SU-DHL-6 (cell line): ENCODE measurements around the gene C19orf44.
A peak's percentile ranks its signal among the peaks of the same experiment; 100 is the strongest.
"Not testable (repeated sequence)": the region's sequence is repeated elsewhere in the genome, so short reads cannot be mapped to it uniquely, and the experiment has no call there.

Source experiments
- H2AFZ ChIP-seq: fragments of 200-600 bp; sonication (generic); 2 replicates; pipeline ENCODE4 v1.6.1; 2014; ENCODE audit warnings: low read depth, mild to moderate bottlenecking, moderate library complexity, mixed read lengths, antibody characterized with exemption, low read length; ENCODE audit not compliant: severe bottlenecking
- H3F3A ChIP-seq: fragments of 200-600 bp; shearing (Covaris generic); 2 replicates; pipeline ENCODE4 v1.6.0; 2016; ENCODE audit warnings: antibody characterized with exemption, mild to moderate bottlenecking; ENCODE audit not compliant: insufficient read depth
- H3K27ac ChIP-seq: fragments of 200-600 bp; sonication (generic); 2 replicates; pipeline ENCODE4 v1.5.1; 2016; ENCODE audit warnings: low read depth, mild to moderate bottlenecking, low read length, moderate library complexity, mixed read lengths
- H3K27me3 ChIP-seq: fragments of 200-600 bp; sonication (generic), shearing (Covaris generic); 2 replicates; pipeline ENCODE4 v1.6.0; 2014; ENCODE audit warnings: mild to moderate bottlenecking, low read length
- H3K36me3 ChIP-seq: fragments of 200-600 bp; sonication (generic); 2 replicates; pipeline ENCODE4 v1.6.1; 2014; ENCODE audit warnings: mild to moderate bottlenecking, low read length, mixed read lengths
- H3K4me2 ChIP-seq: fragments of 300-600, 200-600 bp; shearing (Covaris generic), sonication (generic); 2 replicates; pipeline ENCODE4 v1.6.0; 2014; ENCODE audit warnings: low read length, low read depth, mild to moderate bottlenecking; ENCODE audit not compliant: poor library complexity, severe bottlenecking
- H3K4me3 ChIP-seq: fragments of 200-600 bp; sonication (generic); 2 replicates; pipeline ENCODE4 v1.5.1; 2014; ENCODE audit warnings: antibody characterized with exemption, low read length, mild to moderate bottlenecking, mixed read lengths; ENCODE audit not compliant: insufficient read depth, poor library complexity, severe bottlenecking
- H3K79me2 ChIP-seq: fragments of 200-600 bp; sonication (generic); 2 replicates; pipeline ENCODE4 v1.6.1; 2014; ENCODE audit warnings: mild to moderate bottlenecking, low read length, moderate library complexity; ENCODE audit not compliant: insufficient read depth
- H3K9ac ChIP-seq: fragments of 200-600 bp; sonication (generic); 2 replicates; pipeline ENCODE4 v1.7.0; 2014; ENCODE audit warnings: mild to moderate bottlenecking, low read length
- H3K9me2 ChIP-seq: fragments of 200-600 bp; sonication (generic); replicated peaks from 2 replicates; pipeline ENCODE4 v1.6.1; 2014; ENCODE audit warnings: low read length; ENCODE audit not compliant: insufficient read depth
- H3K9me3 ChIP-seq: fragments of 200-600 bp; sonication (generic); 2 replicates; pipeline ENCODE4 v1.6.1; 2014; ENCODE audit warnings: low read length, mixed read lengths; ENCODE audit not compliant: insufficient read depth
- H4K20me1 ChIP-seq: fragments of 200-600 bp; sonication (generic); 2 replicates; pipeline ENCODE4 v1.6.1; 2014; ENCODE audit warnings: low read depth, mild to moderate bottlenecking, antibody characterized with exemption, low read length, moderate library complexity, mixed read lengths
- EZH2phosphoT487 ChIP-seq: fragments of 200-600 bp; sonication (generic), shearing (Covaris generic); conservative IDR thresholded peaks from 2 replicates; pipeline ENCODE4 v1.6.1; 2018; ENCODE audit warnings: mild to moderate bottlenecking, antibody characterized with exemption, low read length, moderate library complexity, mixed read lengths
- TF ChIP-seq, protein P1 (sequence below): fragments of 200-600 bp; sonication (generic); IDR thresholded peaks from one replicate; pipeline ENCODE4 v1.5.1; 2017; ENCODE audit warnings: antibody characterized with exemption, mild to moderate bottlenecking, low read length, moderate library complexity; ENCODE audit not compliant: insufficient read depth, poor library complexity, severe bottlenecking

C19orf44 gene

DNA sequence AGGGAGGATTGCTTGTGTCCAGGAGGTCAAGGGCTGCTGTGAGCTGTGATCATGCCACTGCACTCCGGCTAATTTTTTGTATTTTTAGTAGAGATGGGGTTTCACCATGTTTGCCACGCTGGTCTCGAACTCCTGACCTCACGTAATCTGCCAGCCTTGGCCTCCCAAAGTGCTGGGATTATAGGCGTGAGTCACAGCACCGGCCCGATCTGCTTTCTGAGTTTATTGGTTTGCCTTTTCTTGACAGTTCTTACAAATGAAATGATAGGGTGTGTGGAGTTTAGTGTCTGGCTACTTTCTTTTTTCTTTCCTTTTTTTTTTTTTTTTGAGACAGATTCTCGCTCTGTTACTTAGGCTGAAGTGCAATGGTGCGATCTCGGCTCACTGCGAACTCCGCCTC lies 848 bp downstream of the C19orf44 start:
- Histone ChIP-seq H3K9ac (peak overlapping the region; percentile 62), H3K79me2 (peaks cover 6% of the 10 kb centered on the region; the same call in 1 of the 2 replicates), H3K27ac (no peak overlapping the region), H3K4me3 (peak overlapping the region; percentile 78), H3K9me2 (no peaks in the 10 kb centered on the region), H2AFZ (peak overlapping the region; percentile 36), H3F3A (0 out of 2 replicates have a peak, but pooled peaks cover 3% of the 10 kb centered on the region), H3K9me3 (no peaks in the 10 kb centered on the region), H4K20me1 (no peaks in the 10 kb centered on the region), H3K27me3 (no peaks in the 10 kb centered on the region), H3K36me3 (no peaks in the 10 kb centered on the region), H3K4me2 (peak overlapping the region; percentile 67)
- TF ChIP-seq, protein P1, sequence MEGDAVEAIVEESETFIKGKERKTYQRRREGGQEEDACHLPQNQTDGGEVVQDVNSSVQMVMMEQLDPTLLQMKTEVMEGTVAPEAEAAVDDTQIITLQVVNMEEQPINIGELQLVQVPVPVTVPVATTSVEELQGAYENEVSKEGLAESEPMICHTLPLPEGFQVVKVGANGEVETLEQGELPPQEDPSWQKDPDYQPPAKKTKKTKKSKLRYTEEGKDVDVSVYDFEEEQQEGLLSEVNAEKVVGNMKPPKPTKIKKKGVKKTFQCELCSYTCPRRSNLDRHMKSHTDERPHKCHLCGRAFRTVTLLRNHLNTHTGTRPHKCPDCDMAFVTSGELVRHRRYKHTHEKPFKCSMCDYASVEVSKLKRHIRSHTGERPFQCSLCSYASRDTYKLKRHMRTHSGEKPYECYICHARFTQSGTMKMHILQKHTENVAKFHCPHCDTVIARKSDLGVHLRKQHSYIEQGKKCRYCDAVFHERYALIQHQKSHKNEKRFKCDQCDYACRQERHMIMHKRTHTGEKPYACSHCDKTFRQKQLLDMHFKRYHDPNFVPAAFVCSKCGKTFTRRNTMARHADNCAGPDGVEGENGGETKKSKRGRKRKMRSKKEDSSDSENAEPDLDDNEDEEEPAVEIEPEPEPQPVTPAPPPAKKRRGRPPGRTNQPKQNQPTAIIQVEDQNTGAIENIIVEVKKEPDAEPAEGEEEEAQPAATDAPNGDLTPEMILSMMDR = no peak
- TF ChIP-seq EZH2phosphoT487 = no peak

DNA sequence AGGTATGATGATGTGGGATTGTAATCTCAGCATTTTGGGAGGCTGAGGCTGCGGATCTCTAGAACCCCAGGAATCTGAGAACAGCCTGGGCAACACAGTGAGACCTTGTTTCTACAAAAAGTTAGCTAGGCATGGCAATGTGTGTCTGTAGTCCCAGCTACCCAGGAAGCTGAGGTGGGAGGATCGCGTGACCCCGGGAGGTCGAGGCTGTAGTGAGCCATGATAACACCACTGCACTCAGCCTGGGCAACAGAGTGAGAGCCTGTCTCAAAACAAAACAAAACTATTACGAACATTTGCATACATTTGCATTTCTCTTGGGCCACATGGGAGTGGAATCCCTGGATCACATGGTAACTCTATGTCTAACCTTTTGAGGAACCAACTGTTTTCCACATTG lies 1.6 kb downstream of the C19orf44 start:
- Histone ChIP-seq H3K27ac (no peak overlapping the region), H4K20me1 (no peaks in the 10 kb centered on the region), H3K9me3 (no peaks in the 10 kb centered on the region), H3F3A (0 out of 2 replicates have a peak, but pooled peaks cover 3% of the 10 kb centered on the region), H3K9ac (no peak overlapping the region), H3K79me2 (peaks cover 6% of the 10 kb centered on the region; the same call in 1 of the 2 replicates), H3K4me2 (no peak overlapping the region), H2AFZ (no peak overlapping the region), H3K9me2 (no peaks in the 10 kb centered on the region), H3K36me3 (no peaks in the 10 kb centered on the region), H3K4me3 (no peak overlapping the region), H3K27me3 (no peaks in the 10 kb centered on the region)
- no peak for TF ChIP-seq EZH2phosphoT487
- TF ChIP-seq, protein P1 = no peak

- H3F3A ChIP-seq = no peaks in the 10 kb centered on the region
- no peak overlapping the region for H3K4me2 ChIP-seq
- H3K79me2 ChIP-seq = no peaks in the 10 kb centered on the region
- no peaks in the 10 kb centered on the region for H3K9me2 ChIP-seq
- TF ChIP-seq, protein P1 = no peak
- TF ChIP-seq EZH2phosphoT487 = no peak
- no peaks in the 10 kb centered on the region for H3K27me3 ChIP-seq
- no peaks in the 10 kb centered on the region for H4K20me1 ChIP-seq
- H3K36me3 ChIP-seq = no peaks in the 10 kb centered on the region
- no peak overlapping the region for H3K4me3 ChIP-seq
- no peak overlapping the region for H3K27ac ChIP-seq
- H3K9me3 ChIP-seq = no peaks in the 10 kb centered on the region
- no peak overlapping the region for H2AFZ ChIP-seq
- no peak overlapping the region for H3K9ac ChIP-seq
These were observed 8.1 kb downstream of the C19orf44 start for GRCh38 chr19:16504271-16504670.

DNA sequence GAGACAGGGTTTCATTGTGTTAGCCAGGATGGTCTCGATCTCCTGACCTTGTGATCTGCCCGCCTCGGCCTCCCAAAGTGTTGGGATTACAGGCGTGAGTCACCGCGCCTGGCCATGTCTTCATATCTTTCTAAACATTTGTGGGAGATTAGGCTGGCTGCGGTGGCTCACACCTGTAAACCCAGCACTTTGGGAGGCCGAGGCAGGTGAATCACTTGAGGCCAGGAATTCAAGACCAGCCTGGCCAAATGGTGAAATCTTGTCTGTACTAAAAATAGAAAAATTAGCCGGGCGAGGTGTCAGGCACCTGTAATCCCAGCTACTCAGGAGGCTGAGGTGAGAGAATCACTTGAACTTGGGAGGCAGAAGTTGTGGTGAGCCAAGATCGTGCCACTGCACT lies 10.0 kb downstream of the C19orf44 start:
- not testable (repeated sequence) for H2AFZ ChIP-seq, H3K79me2 ChIP-seq, H3F3A ChIP-seq, H3K27ac ChIP-seq, H3K4me3 ChIP-seq, H3K36me3 ChIP-seq, H3K9me3 ChIP-seq, H3K4me2 ChIP-seq, H4K20me1 ChIP-seq, H3K27me3 ChIP-seq, H3K9me2 ChIP-seq, H3K9ac ChIP-seq
